ENCODE data around the gene TNKS2.
"Not testable (repeated sequence)": the region's sequence is repeated elsewhere in the genome, so short reads cannot be mapped to it uniquely, and the experiment has no call there.

The TNKS2 gene

GRCh38 chr10:91805110-91805838, 7.0 kb downstream of the TNKS2 start:
- Mint-ChIP-seq H3K36me3 (peaks cover 13% of the 10 kb centered on the region), H3K4me3 (peak overlapping the region; percentile 45), H3K27ac (peak overlapping the region; percentile 66), H3K27me3 (no peaks in the 10 kb centered on the region), H3K4me1 (peaks cover 85% of the 10 kb centered on the region), H3K9me3 (no peaks in the 10 kb centered on the region)

GRCh38 chr10:91807264-91807663, 9.0 kb downstream of the TNKS2 start:
- not testable (repeated sequence) for H3K4me3 Mint-ChIP-seq

GRCh38 chr10:91813251-91813650, 15.0 kb downstream of the TNKS2 start:
- peaks cover 12% of the 10 kb centered on the region for H3K36me3 Mint-ChIP-seq
- H3K27me3 Mint-ChIP-seq = no peaks in the 10 kb centered on the region
- H3K27ac Mint-ChIP-seq = peak overlapping the region; percentile 51
- H3K4me1 Mint-ChIP-seq = peaks cover 42% of the 10 kb centered on the region
- H3K4me3 Mint-ChIP-seq = no peak overlapping the region
- no peaks in the 10 kb centered on the region for H3K9me3 Mint-ChIP-seq

More at GRCh38 chr10:91807264-91807663, 9.0 kb downstream of the TNKS2 start:
- not testable (repeated sequence) for H3K27ac Mint-ChIP-seq, H3K27me3 Mint-ChIP-seq, H3K36me3 Mint-ChIP-seq, H3K9me3 Mint-ChIP-seq
- H3K4me1 Mint-ChIP-seq = peaks cover 76% of the 10 kb centered on the region

GRCh38 chr10:91816981-91817380, 18.8 kb downstream of the TNKS2 start:
- Mint-ChIP-seq H3K4me1 (peaks cover 20% of the 10 kb centered on the region), H3K36me3 (peaks cover 16% of the 10 kb centered on the region), H3K27me3 (no peaks in the 10 kb centered on the region), H3K27ac (no peak overlapping the region), H3K4me3 (no peak overlapping the region), H3K9me3 (no peaks in the 10 kb centered on the region)

- Mint-ChIP-seq H3K27ac (peak overlapping the region; percentile 64), H3K4me1 (no peaks in the 10 kb centered on the region), H3K4me3 (no peak overlapping the region), H3K9me3 (no peaks in the 10 kb centered on the region), H3K36me3 (peaks cover 9% of the 10 kb centered on the region), H3K27me3 (no peaks in the 10 kb centered on the region)
These were observed 21.9 kb downstream of the TNKS2 start for GRCh38 chr10:91820144-91820543.

- Mint-ChIP-seq H3K9me3 (no peaks in the 10 kb centered on the region), H3K4me3 (no peak overlapping the region), H3K4me1 (peaks cover 5% of the 10 kb centered on the region), H3K27me3 (no peaks in the 10 kb centered on the region), H3K27ac (no peak overlapping the region), H3K36me3 (peaks cover 10% of the 10 kb centered on the region)
These were observed 25.9 kb downstream of the TNKS2 start for GRCh38 chr10:91824076-91824475.

- Mint-ChIP-seq H3K9me3 (no peaks in the 10 kb centered on the region), H3K4me1 (peaks cover 5% of the 10 kb centered on the region), H3K27me3 (no peaks in the 10 kb centered on the region), H3K27ac (no peak overlapping the region), H3K4me3 (no peak overlapping the region), H3K36me3 (peaks cover 13% of the 10 kb centered on the region)
These were observed 31.0 kb downstream of the TNKS2 start for GRCh38 chr10:91829268-91829667.

- Mint-ChIP-seq H3K27me3 (no peaks in the 10 kb centered on the region), H3K36me3 (peaks cover 12% of the 10 kb centered on the region), H3K27ac (no peak overlapping the region), H3K4me3 (no peak overlapping the region), H3K4me1 (no peaks in the 10 kb centered on the region), H3K9me3 (no peaks in the 10 kb centered on the region)
These were observed 40.0 kb downstream of the TNKS2 start for GRCh38 chr10:91838199-91838598.

GRCh38 chr10:91843083-91843482, 44.9 kb downstream of the TNKS2 start:
- Mint-ChIP-seq H3K27me3 (no peaks in the 10 kb centered on the region), H3K4me1 (no peaks in the 10 kb centered on the region), H3K9me3 (no peaks in the 10 kb centered on the region), H3K27ac (no peak overlapping the region), H3K4me3 (no peak overlapping the region), H3K36me3 (peaks cover 10% of the 10 kb centered on the region)

- Mint-ChIP-seq H3K4me1 (no peaks in the 10 kb centered on the region), H3K36me3 (peaks cover 14% of the 10 kb centered on the region), H3K4me3 (no peak overlapping the region), H3K9me3 (no peaks in the 10 kb centered on the region), H3K27me3 (no peaks in the 10 kb centered on the region), H3K27ac (peak overlapping the region; percentile 76)
These were observed 58.4 kb downstream of the TNKS2 start for GRCh38 chr10:91856637-91857036.

- Mint-ChIP-seq H3K9me3 (no peaks in the 10 kb centered on the region), H3K4me1 (no peaks in the 10 kb centered on the region), H3K27ac (peak overlapping the region; percentile 74), H3K27me3 (no peaks in the 10 kb centered on the region), H3K36me3 (peaks cover 17% of the 10 kb centered on the region), H3K4me3 (no peak overlapping the region)
These were observed 62.7 kb downstream of the TNKS2 start for GRCh38 chr10:91860885-91861284.

GRCh38 chr10:91864099-91864498, 65.9 kb downstream of the TNKS2 start:
- H3K27ac Mint-ChIP-seq = no peak overlapping the region
- no peaks in the 10 kb centered on the region for H3K4me1 Mint-ChIP-seq
- no peaks in the 10 kb centered on the region for H3K27me3 Mint-ChIP-seq
- H3K9me3 Mint-ChIP-seq = no peaks in the 10 kb centered on the region
- no peak overlapping the region for H3K4me3 Mint-ChIP-seq
- H3K36me3 Mint-ChIP-seq = peaks cover 6% of the 10 kb centered on the region

- no peak overlapping the region for H3K4me3 Mint-ChIP-seq
- no peaks in the 10 kb centered on the region for H3K9me3 Mint-ChIP-seq
- no peaks in the 10 kb centered on the region for H3K27me3 Mint-ChIP-seq
- no peaks in the 10 kb centered on the region for H3K4me1 Mint-ChIP-seq
- H3K27ac Mint-ChIP-seq = no peak overlapping the region
- H3K36me3 Mint-ChIP-seq = peaks cover 6% of the 10 kb centered on the region
These were observed 66.5 kb downstream of the TNKS2 start for GRCh38 chr10:91864744-91865143.

- Mint-ChIP-seq H3K36me3 (peaks cover 6% of the 10 kb centered on the region), H3K4me3 (no peak overlapping the region)
These were observed 67.4 kb downstream of the TNKS2 start for GRCh38 chr10:91865562-91866081.

GRCh38 chr10:91875156-91875555, 76.9 kb downstream of the TNKS2 start:
- Mint-ChIP-seq H3K27me3 (no peaks in the 10 kb centered on the region), H3K4me3 (no peak overlapping the region), H3K36me3 (no peaks in the 10 kb centered on the region), H3K4me1 (no peaks in the 10 kb centered on the region), H3K27ac (no peak overlapping the region), H3K9me3 (no peaks in the 10 kb centered on the region)

More at GRCh38 chr10:91865562-91866081, 67.4 kb downstream of the TNKS2 start:
- H3K9me3 Mint-ChIP-seq = no peaks in the 10 kb centered on the region
- no peaks in the 10 kb centered on the region for H3K27me3 Mint-ChIP-seq
- no peak overlapping the region for H3K27ac Mint-ChIP-seq
- H3K4me1 Mint-ChIP-seq = no peaks in the 10 kb centered on the region

- no peaks in the 10 kb centered on the region for H3K9me3 Mint-ChIP-seq
- H3K27me3 Mint-ChIP-seq = no peaks in the 10 kb centered on the region
- H3K36me3 Mint-ChIP-seq = no peaks in the 10 kb centered on the region
- no peak overlapping the region for H3K27ac Mint-ChIP-seq
- no peaks in the 10 kb centered on the region for H3K4me1 Mint-ChIP-seq
- no peak overlapping the region for H3K4me3 Mint-ChIP-seq
These were observed 77.6 kb downstream of the TNKS2 start for GRCh38 chr10:91875779-91876178.

Measured in activated naive CD4-positive, alpha-beta T cell treated with anti-CD3 and anti-CD28 coated beads, Interleukin-2, amount 50 U/mL, for 24 hours (primary cell).